NCI-H1436 (cell line): ENCODE data around the gene SYT13.

ENCODE experiments used
- DNase-seq: peaks from one replicate; lab custom pipeline; 2025; lab: John Stamatoyannopoulos, UW

SYT13 gene

DNA sequence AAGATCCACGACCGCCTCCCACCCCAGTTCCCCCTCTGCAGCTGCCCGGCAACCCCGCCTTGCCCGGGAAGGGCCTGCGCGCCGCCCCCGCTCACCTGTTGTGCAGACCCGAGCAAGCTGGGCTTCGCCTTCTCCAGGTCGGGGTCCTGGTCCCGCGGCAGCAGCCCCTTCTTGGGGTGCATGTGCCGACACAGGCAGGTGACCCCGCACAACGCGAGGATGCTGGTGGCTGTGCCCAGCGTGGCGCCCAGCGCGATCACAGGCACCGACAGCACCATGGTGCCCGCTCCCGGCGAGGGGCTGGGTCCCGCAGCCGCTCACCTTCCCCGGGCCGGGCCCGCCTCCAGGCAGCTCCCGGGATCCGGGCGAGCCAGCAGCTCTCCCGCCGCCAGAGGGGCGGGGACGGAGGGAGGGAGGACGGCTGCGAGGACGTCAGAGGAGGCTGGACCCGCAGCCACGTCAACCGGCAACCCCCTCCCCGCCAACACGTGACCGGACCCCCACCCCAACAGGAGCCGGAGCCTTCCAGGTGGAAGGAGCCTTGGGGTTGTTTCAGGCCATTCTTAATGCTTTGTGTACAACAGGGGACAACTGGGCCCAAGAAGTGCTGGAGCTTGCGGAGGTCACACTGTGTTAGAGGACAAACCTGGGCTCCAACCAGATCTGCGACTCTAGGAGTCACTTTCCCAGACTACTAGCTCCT lies at the start of gene SYT13:
TSS of gene SYT13 (minus strand) at position 412 of the 703 bp plus-strand sequence. CDS start at position 278, 134 bp downstream.
- peak; percentile 72 for DNase-seq

- no peak for DNase-seq
Observed at GRCh38 chr11:45335434-45335833, 49.3 kb upstream of the SYT13 start.

- no peak for DNase-seq
Observed at GRCh38 chr11:45334836-45335235, 48.7 kb upstream of the SYT13 start.

- DNase-seq, result no peak
Observed at GRCh38 chr11:45334410-45334809, 48.3 kb upstream of the SYT13 start.

GRCh38 chr11:45333001-45333971 lies 47.1 kb upstream of the SYT13 start:
- DNase-seq, result peak; percentile 9

GRCh38 chr11:45332276-45332934 lies 46.3 kb upstream of the SYT13 start:
- peak; percentile 43 for DNase-seq

DNA sequence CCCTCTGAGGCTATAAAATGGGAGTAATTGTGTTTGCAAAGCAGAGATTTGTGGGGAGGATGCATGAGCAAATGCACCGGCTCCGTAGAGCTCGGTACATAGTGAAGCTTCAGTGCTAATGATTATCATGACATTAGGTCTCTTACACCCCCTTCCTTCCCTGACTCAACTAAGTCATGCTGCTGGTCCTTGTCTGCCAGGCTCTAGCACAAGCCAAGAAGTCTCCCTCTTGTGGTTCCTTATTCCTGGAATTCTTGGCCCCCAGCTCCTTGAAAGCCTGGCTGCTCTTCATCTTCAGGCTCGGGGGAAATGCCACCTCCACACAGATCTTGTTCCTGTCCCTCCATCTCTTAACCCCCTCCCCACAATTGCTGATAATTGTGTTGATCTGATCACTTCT lies 45.7 kb upstream of the SYT13 start:
- no peak for DNase-seq

- DNase-seq, result no peak
Observed at GRCh38 chr11:45328726-45329125, 42.6 kb upstream of the SYT13 start.

- DNase-seq, result no peak
Observed at GRCh38 chr11:45324459-45324858, 38.3 kb upstream of the SYT13 start.

GRCh38 chr11:45323601-45324249 lies 37.6 kb upstream of the SYT13 start:
- no peak for DNase-seq

GRCh38 chr11:45322891-45323600 lies 36.9 kb upstream of the SYT13 start:
- no peak for DNase-seq

DNA sequence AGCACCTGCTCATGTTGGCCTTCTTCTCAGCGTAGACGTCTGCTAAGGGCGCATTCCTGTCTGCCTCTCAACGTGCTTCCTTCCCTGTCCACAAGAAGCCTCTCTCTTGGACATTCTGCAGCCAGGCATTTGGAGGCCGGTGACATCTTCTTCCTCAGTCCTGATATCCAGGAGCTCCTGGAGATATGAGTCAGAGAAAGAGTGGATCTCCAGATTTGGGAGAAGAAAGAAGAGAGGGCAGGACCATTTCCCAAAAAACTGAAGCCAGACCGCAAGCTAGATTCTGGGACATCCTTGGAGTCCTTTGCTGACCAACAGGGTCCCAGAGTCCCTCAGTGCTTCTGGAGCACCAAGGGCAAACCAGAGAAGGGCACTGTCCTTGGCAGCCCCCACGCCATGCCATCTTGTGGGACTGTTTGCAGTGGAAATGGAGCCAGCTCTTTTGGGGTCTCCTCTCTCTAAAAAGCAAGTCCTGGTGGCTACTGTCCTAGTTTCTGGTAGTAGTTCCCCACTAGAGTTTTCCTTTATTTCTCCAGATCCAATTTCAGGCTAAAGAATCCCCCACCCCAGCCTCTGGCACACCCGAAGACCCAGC lies 36.1 kb upstream of the SYT13 start:
- no peak for DNase-seq

- no peak for DNase-seq
Observed at GRCh38 chr11:45321669-45322068, 35.5 kb upstream of the SYT13 start.

DNA sequence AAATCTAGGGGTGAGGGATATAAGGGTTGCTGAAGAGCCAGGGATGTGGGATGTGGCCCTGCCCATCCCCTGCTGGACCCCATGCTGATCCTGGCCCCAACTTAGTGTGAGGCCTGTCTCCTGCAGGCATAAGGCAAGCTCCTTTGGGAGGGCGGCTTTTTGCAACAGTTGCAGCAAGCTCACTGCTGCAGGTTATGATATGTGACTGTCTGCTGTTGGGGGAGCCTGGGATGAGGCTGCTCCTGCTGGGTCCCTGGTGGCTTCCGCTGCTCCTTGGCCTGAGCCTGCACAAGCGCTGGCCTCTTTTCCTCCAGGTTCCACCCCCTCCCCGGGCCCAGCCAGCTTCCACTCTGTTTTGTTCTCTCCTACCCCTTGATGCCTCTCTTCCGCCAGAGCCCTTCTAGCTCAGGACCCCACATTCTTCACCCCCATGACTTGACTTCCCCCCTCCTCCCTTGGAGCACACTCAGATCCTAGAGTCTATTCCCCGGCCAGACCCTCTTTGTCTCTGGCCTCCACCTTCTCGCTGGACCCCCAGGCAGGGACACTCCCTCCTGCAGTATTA lies 35.0 kb upstream of the SYT13 start:
- DNase-seq, result no peak

GRCh38 chr11:45320371-45320770 lies 34.2 kb upstream of the SYT13 start:
- no peak for DNase-seq

GRCh38 chr11:45319077-45319476 lies 32.9 kb upstream of the SYT13 start:
- DNase-seq, result no peak

GRCh38 chr11:45318516-45318915 lies 32.4 kb upstream of the SYT13 start:
- DNase-seq, result no peak

- DNase-seq, result no peak
Observed at GRCh38 chr11:45316258-45316657, 30.1 kb upstream of the SYT13 start.

DNA sequence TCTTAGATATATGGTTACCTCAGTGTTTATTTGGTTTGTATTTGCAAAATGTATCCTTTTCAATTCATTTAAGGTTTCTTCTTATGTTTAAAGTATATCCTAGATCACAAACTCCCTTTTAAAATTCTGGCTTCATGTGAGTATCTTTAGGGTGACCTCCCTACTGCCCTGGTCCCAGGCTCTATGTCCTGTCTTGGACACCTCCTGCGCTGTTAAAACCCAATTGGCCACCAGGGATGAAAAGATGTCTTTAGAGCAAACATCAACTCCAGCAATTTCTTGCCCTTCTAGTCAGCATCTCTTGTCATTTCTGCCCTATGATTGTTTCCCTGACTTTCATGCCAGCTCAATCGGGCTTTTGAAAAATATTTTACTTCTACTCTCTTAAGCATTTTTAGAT lies 28.8 kb upstream of the SYT13 start:
- DNase-seq, result no peak

- no peak for DNase-seq
Observed at GRCh38 chr11:45313171-45313865, 27.2 kb upstream of the SYT13 start.
